Measurements from ENCODE around the gene GNPTAB. TPM values are rescaled to one million over a fixed set of nuclear protein-coding genes. Genes with fewer than 3 reads are reported as not detected.

GNPTAB gene
- total RNA-seq, 1 donor from 2014 or later: 59.2 TPM

GRCh38 chr12:101696251-101697196 is 134.2 kb downstream of the GNPTAB start:
- no peaks in the 10 kb centered on the region for H3K27me3 ChIP-seq (ENCODE audit: low read depth)
- peak overlapping the region; percentile 90 for H3K4me3 ChIP-seq
- TF ChIP-seq, protein P1, sequence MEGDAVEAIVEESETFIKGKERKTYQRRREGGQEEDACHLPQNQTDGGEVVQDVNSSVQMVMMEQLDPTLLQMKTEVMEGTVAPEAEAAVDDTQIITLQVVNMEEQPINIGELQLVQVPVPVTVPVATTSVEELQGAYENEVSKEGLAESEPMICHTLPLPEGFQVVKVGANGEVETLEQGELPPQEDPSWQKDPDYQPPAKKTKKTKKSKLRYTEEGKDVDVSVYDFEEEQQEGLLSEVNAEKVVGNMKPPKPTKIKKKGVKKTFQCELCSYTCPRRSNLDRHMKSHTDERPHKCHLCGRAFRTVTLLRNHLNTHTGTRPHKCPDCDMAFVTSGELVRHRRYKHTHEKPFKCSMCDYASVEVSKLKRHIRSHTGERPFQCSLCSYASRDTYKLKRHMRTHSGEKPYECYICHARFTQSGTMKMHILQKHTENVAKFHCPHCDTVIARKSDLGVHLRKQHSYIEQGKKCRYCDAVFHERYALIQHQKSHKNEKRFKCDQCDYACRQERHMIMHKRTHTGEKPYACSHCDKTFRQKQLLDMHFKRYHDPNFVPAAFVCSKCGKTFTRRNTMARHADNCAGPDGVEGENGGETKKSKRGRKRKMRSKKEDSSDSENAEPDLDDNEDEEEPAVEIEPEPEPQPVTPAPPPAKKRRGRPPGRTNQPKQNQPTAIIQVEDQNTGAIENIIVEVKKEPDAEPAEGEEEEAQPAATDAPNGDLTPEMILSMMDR (IDR thresholded peaks at IDR 0.05): no peak
- no peaks in the 10 kb centered on the region for H3K9me3 ChIP-seq
- DNase-seq (peak; percentile 57), ATAC-seq (peak; percentile 58 to 69)
- intact Hi-C loops (cut with DNase I): no loop called here
- H3K27ac ChIP-seq: peak overlapping the region; percentile 89
- H3K4me1 ChIP-seq: peaks cover 30% of the 10 kb centered on the region
- H3K36me3 ChIP-seq: no peaks in the 10 kb centered on the region

DNA sequence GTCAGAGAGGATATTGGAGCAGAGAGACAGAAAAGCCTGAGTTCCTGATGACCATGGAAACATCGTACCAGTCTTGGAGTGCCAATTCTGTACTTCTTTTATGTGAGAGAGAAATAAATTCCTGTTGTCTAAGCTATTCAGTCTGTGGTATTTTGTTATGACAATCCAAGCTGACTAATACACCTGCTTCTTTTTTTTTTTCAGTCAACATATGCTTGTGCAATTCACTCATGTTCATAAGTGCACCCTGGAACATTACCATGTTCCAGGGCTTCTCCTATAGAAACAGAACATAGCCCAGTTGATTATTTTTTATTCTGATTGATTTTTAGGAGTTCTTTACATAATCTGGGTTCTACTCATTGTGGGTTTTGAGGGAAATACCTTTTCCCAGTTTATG is 135.1 kb downstream of the GNPTAB start:
- Histone ChIP-seq H3K27me3 (ENCODE audit: low read depth) (no peaks in the 10 kb centered on the region), H3K27ac (no peak overlapping the region), H3K4me1 (peaks cover 24% of the 10 kb centered on the region), H3K9me3 (no peaks in the 10 kb centered on the region), H3K36me3 (no peaks in the 10 kb centered on the region), H3K4me3 (no peak overlapping the region)
- ATAC-seq (no peak), DNase-seq (no peak)
- TF ChIP-seq, protein P1 (IDR thresholded peaks at IDR 0.05): no peak
- intact Hi-C loops (cut with DNase I): no loop called here

Other genes with a start within 250 kb of the GNPTAB start
- gene MYBPC1, start 236.0 kb downstream of the GNPTAB start, total RNA-seq: not detected
- 65.3 TPM for gene CHPT1, start 133.3 kb downstream of the GNPTAB start, total RNA-seq
- gene SYCP3, start 91.5 kb downstream of the GNPTAB start, total RNA-seq: 0.71 TPM
- gene DRAM1, start 46.6 kb upstream of the GNPTAB start, total RNA-seq: 148 TPM
- 38.2 TPM for gene WASHC3, start 231.0 kb upstream of the GNPTAB start, total RNA-seq